Suppressor macrophage treated with lipopolysaccharide for 1 hour (primary cell): ENCODE data around the gene CHID1.

Experiments used
- DNase-seq, 3 donors: peaks; one replicate each; pipeline ENCODE4 v3.0.0-alpha.2; 2020 to 2022

The CHID1 gene

GRCh38 chr11:846496-847098 is 64.0 kb downstream of the CHID1 start:
- DNase-seq, result peak in 1 of 3 donors; percentile 24

- no peak for DNase-seq
Measured at GRCh38 chr11:845872-846495, 64.6 kb downstream of the CHID1 start.

- DNase-seq, result peak; percentile 69 to 85 (median 75)
Measured at GRCh38 chr11:844693-845644, 65.6 kb downstream of the CHID1 start.

GRCh38 chr11:843818-844692 is 66.6 kb downstream of the CHID1 start:
- DNase-seq, result peak; percentile 79 to 91 (median 84)

GRCh38 chr11:843086-843734 is 67.4 kb downstream of the CHID1 start:
- no peak for DNase-seq

- DNase-seq, result peak; percentile 91 to 97 (median 95)
Measured at GRCh38 chr11:842370-843002, 68.1 kb downstream of the CHID1 start, which contains the start of the genes POLR2L and TSPAN4. TSS of gene POLR2L (minus strand) at chr11:842529. CDS start at chr11:842508, 21 bp downstream. TSS of gene TSPAN4 (plus strand) at chr11:842852. CDS start at chr11:850305, 7,453 bp downstream.

- DNase-seq, result peak in 1 of 3 donors; percentile 28
Measured at GRCh38 chr11:841981-842369, 68.6 kb downstream of the CHID1 start.

- peak in 1 of 3 donors; percentile 20 for DNase-seq
Measured at GRCh38 chr11:839875-840617, 70.6 kb downstream of the CHID1 start.

- no peak for DNase-seq
Measured at GRCh38 chr11:839280-839623, 71.4 kb downstream of the CHID1 start.

GRCh38 chr11:838441-839279 is 72.0 kb downstream of the CHID1 start:
- no peak for DNase-seq

GRCh38 chr11:837990-838307 is 72.7 kb downstream of the CHID1 start:
- no peak for DNase-seq

- no peak for DNase-seq
Measured at GRCh38 chr11:837189-837989, 73.2 kb downstream of the CHID1 start.

- no peak for DNase-seq
Measured at GRCh38 chr11:836700-837099, 73.9 kb downstream of the CHID1 start.

- DNase-seq, result no peak
Measured at GRCh38 chr11:836274-836673, 74.3 kb downstream of the CHID1 start.

- DNase-seq, result peak; percentile 83 to 89 (median 84)
Measured at GRCh38 chr11:834371-835316, 76.0 kb downstream of the CHID1 start.

GRCh38 chr11:833849-834311 is 76.7 kb downstream of the CHID1 start:
- peak in 1 of 3 donors; percentile 25 for DNase-seq

- peak; percentile 68 to 86 (median 70) for DNase-seq
Measured at GRCh38 chr11:833114-833791, 77.4 kb downstream of the CHID1 start.
